Upper lobe of right lung (tissue), 1 donor: Measurements from ENCODE around the gene PML. TPM values are rescaled to one million over a fixed set of nuclear protein-coding genes. Genes with fewer than 3 reads are reported as not detected.

Source experiments
- ATAC-seq: fragments of 200-7000 bp; cut with Tn5 transposase; one replicate; pipeline ENCODE4 v1.9.1; 2020; ENCODE audit warnings: mild to moderate bottlenecking, moderate library complexity
- DNase-seq: peaks from one replicate; pipeline ENCODE4 v3.0.0-alpha.2; 2020
- H3K27ac ChIP-seq: fragments of 200-600 bp; one replicate; pipeline ENCODE4 v1.8.0; 2022
- H3K27me3 ChIP-seq: fragments of 200-600 bp; one replicate; pipeline ENCODE4 v1.8.0; 2022; ENCODE audit warnings: mild to moderate bottlenecking
- H3K36me3 ChIP-seq: fragments of 200-600 bp; one replicate; pipeline ENCODE4 v1.8.0; 2022
- H3K4me1 ChIP-seq: fragments of 200-600 bp; one replicate; pipeline ENCODE4 v1.8.0; 2022
- H3K4me3 ChIP-seq: fragments of 200-600 bp; one replicate; pipeline ENCODE4 v1.8.0; 2022; ENCODE audit warnings: mild to moderate bottlenecking
- H3K9me3 ChIP-seq: fragments of 200-600 bp; one replicate; pipeline ENCODE4 v1.8.0; 2022
- CTCF ChIP-seq: fragments of 200-600 bp; IDR thresholded peaks from one replicate; pipeline ENCODE4 v1.8.0; 2022; ENCODE audit warnings: antibody characterized with exemption
- intact Hi-C: fragments of 100-400 bp; cut with DNase I; formaldehyde crosslinking; loops from one replicate; pipeline ENCODE4 v1.11.0; 2022
- total RNA-seq: library from RNA; stranded (reverse); fragmentation: NEBNext Ultra II Directional; extraction: Animal tissue kit (Norgen Biotek cat#: 25700); gene quantifications from one replicate; pipeline ENCODE4 v1.2.1, GENCODE V29; 2021
- donor health status: DM: no; HTN: yes; CAD: no; lungs with severe emphysema.

PML gene
- total RNA-seq, 1 donor from 2014 or later = 82.9 TPM

GRCh38 chr15:73984208-73984979 lies 10.1 kb upstream of the PML start:
- H3K27ac ChIP-seq = peak overlapping the region; percentile 90
- intact Hi-C loops = no loop called here
- no peaks in the 10 kb centered on the region for H3K27me3 ChIP-seq
- no peak for TF ChIP-seq CTCF
- peak; percentile 61 for DNase-seq
- no peaks in the 10 kb centered on the region for H3K9me3 ChIP-seq
- H3K36me3 ChIP-seq = no peaks in the 10 kb centered on the region
- H3K4me3 ChIP-seq = no peak overlapping the region
- peaks cover 59% of the 10 kb centered on the region for H3K4me1 ChIP-seq
- ATAC-seq = no peak

- no peak for TF ChIP-seq CTCF
- Histone ChIP-seq H3K27me3 (no peaks in the 10 kb centered on the region), H3K4me3 (no peak overlapping the region), H3K4me1 (peaks cover 68% of the 10 kb centered on the region), H3K36me3 (no peaks in the 10 kb centered on the region), H3K27ac (peak overlapping the region; percentile 90), H3K9me3 (no peaks in the 10 kb centered on the region)
- DNase-seq (peak; percentile 34), ATAC-seq (no peak)
- intact Hi-C loops = no loop called here
Measured at GRCh38 chr15:73985101-73985873, 9.2 kb upstream of the PML start.

- H3K27ac ChIP-seq = peak overlapping the region; percentile 80
Measured at GRCh38 chr15:73986055-73986775, 8.3 kb upstream of the PML start.

GRCh38 chr15:73986776-73987056 lies 7.8 kb upstream of the PML start:
- intact Hi-C loops = no loop called here
- peaks cover 72% of the 10 kb centered on the region for H3K4me1 ChIP-seq
- no peaks in the 10 kb centered on the region for H3K27me3 ChIP-seq
- no peaks in the 10 kb centered on the region for H3K9me3 ChIP-seq
- peak overlapping the region; percentile 80 for H3K27ac ChIP-seq
- no peak for TF ChIP-seq CTCF
- ATAC-seq = no peak
- no peak for DNase-seq
- H3K4me3 ChIP-seq = no peak overlapping the region
- H3K36me3 ChIP-seq = no peaks in the 10 kb centered on the region

More at GRCh38 chr15:73986055-73986775, 8.3 kb upstream of the PML start:
- intact Hi-C loops = no loop called here
- no peaks in the 10 kb centered on the region for H3K36me3 ChIP-seq
- no peak for DNase-seq
- no peaks in the 10 kb centered on the region for H3K27me3 ChIP-seq
- TF ChIP-seq CTCF = no peak
- ATAC-seq = no peak
- peaks cover 72% of the 10 kb centered on the region for H3K4me1 ChIP-seq
- no peak overlapping the region for H3K4me3 ChIP-seq
- H3K9me3 ChIP-seq = no peaks in the 10 kb centered on the region

- TF ChIP-seq CTCF = no peak
- ATAC-seq (no peak), DNase-seq (no peak)
- Histone ChIP-seq H3K9me3 (no peaks in the 10 kb centered on the region), H3K27ac (peak overlapping the region; percentile 80), H3K4me3 (no peak overlapping the region), H3K27me3 (no peaks in the 10 kb centered on the region), H3K36me3 (no peaks in the 10 kb centered on the region), H3K4me1 (peaks cover 68% of the 10 kb centered on the region)
- intact Hi-C loops = no loop called here
Measured at GRCh38 chr15:73987250-73987649, 7.3 kb upstream of the PML start.
